H1 (cell line): ENCODE data around the gene TBRG4. TPM values are rescaled to one million over a fixed set of nuclear protein-coding genes. Genes with fewer than 3 reads are reported as not detected.

Experiments
- CTCF ChIA-PET: fragments of 300-600 bp; sonication (Branson Sonifier 250); formaldehyde crosslinking; loops from one replicate; lab custom pipeline; 2021; ENCODE audit not compliant: partially characterized antibody; lab: Charles Lee
- POLR2A ChIA-PET: fragments of 300-600 bp; sonication (Branson Sonifier 250); formaldehyde crosslinking; loops from one replicate; lab custom pipeline; 2021; ENCODE audit warnings: inconsistent platforms; ENCODE audit not compliant: partially characterized antibody; lab: Charles Lee
- DNase-seq, 2 experiments: peaks; one replicate each; pipeline versions ENCODE4 v3.0.0 to v3.0.0-alpha.2; 2010 to 2022; ENCODE audit warnings: low spot score in 2 of 2, low read depth in 1 of 2, mixed read lengths in 1 of 2
- FAIRE-seq: peaks from 2 replicates; lab custom pipeline; 2011; peaks lifted over from hg19 to GRCh38; lab: Jason Lieb, UNC
- H2AFZ ChIP-seq: 2 replicates; pipeline ENCODE4 v1.8.1; 2012; ENCODE audit warnings: low read length, inconsistent platforms
- H2AK5ac ChIP-seq: 2 replicates; pipeline ENCODE4 v1.6.1; 2013; ENCODE audit warnings: low read depth, low read length
- H2BK120ac ChIP-seq: replicated peaks from 2 replicates; pipeline ENCODE3; 2013; ENCODE audit warnings: low read depth, low read length, inconsistent platforms
- H2BK12ac ChIP-seq: 2 replicates; pipeline ENCODE4 v1.6.1; 2013; ENCODE audit warnings: low read depth, low read length
- H2BK15ac ChIP-seq: 2 replicates; pipeline ENCODE4 v1.6.1; 2013; ENCODE audit warnings: low read length
- H2BK20ac ChIP-seq: 2 replicates; pipeline ENCODE4 v1.6.1; 2013; ENCODE audit warnings: low read length
- H2BK5ac ChIP-seq: 2 replicates; pipeline ENCODE4 v1.6.1; 2013; ENCODE audit warnings: low read depth, low read length
- H3K14ac ChIP-seq: 2 replicates; pipeline ENCODE4 v1.6.1; 2013; ENCODE audit warnings: inconsistent platforms; ENCODE audit not compliant: insufficient read length
- H3K18ac ChIP-seq: 2 replicates; pipeline ENCODE4 v1.6.1; 2013; ENCODE audit warnings: low read length; ENCODE audit errors: extremely low read depth
- H3K23ac ChIP-seq: 2 replicates; pipeline ENCODE4 v1.6.1; 2013; ENCODE audit warnings: inconsistent platforms; ENCODE audit not compliant: insufficient read length
- H3K23me2 ChIP-seq: 2 replicates; pipeline ENCODE4 v1.6.1; 2013; ENCODE audit warnings: low read depth, low read length
- H3K27ac ChIP-seq: 2 replicates; pipeline ENCODE4 v1.6.1; 2011; ENCODE audit warnings: low read depth, low read length, inconsistent platforms
- H3K27me3 ChIP-seq, 4 experiments: replicated peaks in 1 of 4; 1 replicate in 1 of 4; 2 replicates in 3 of 4; pipeline versions ENCODE4 v1.6.1 to v1.8.1; 2011 to 2013; ENCODE audit warnings: low read length in 3 of 4, mild to moderate bottlenecking in 3 of 4, inconsistent platforms in 2 of 4, mixed read lengths in 2 of 4, moderate library complexity in 1 of 4; ENCODE audit not compliant: control insufficient read depth in 3 of 4, insufficient read depth in 3 of 4; ENCODE audit errors: extremely low read depth in 1 of 4
- H3K36me3 ChIP-seq, 4 experiments: 2 replicates each; pipeline versions ENCODE4 v1.6.1 to v1.8.1; 2011 to 2013; ENCODE audit warnings: mild to moderate bottlenecking in 4 of 4, low read length in 3 of 4, moderate library complexity in 2 of 4, control low read depth in 1 of 4, inconsistent platforms in 1 of 4; ENCODE audit not compliant: insufficient read depth in 4 of 4, control insufficient read depth in 2 of 4
- H3K4ac ChIP-seq: replicated peaks from 2 replicates; pipeline ENCODE3; 2013; ENCODE audit warnings: low read length, low read depth, mixed read lengths, inconsistent platforms; ENCODE audit not compliant: insufficient read length
- H3K4me1 ChIP-seq, 4 experiments: replicated peaks in 1 of 4; 1 replicate in 1 of 4; 2 replicates in 3 of 4; pipeline versions ENCODE4 v1.6.1 to v1.8.1; 2011 to 2013; ENCODE audit warnings: low read length in 3 of 4, inconsistent platforms in 2 of 4, mixed read lengths in 1 of 4; ENCODE audit not compliant: insufficient read depth in 4 of 4, control insufficient read depth in 3 of 4
- H3K4me2 ChIP-seq, 2 experiments: 2 replicates each; pipeline versions ENCODE4 v1.6.1 to v1.8.1; 2011 to 2013; ENCODE audit warnings: low read depth in 2 of 2, low read length in 2 of 2, control low read depth in 1 of 2, inconsistent platforms in 1 of 2, mild to moderate bottlenecking in 1 of 2; ENCODE audit not compliant: insufficient read depth in 1 of 2
- H3K4me3 ChIP-seq, 4 experiments: fragments of 200-600, 300-600 bp in 1 of 4; sonication (generic), shearing (Covaris generic), sonication (Bioruptor Twin) in 1 of 4; 2 replicates each; pipeline versions ENCODE4 v1.5.1 to v1.8.1; 2011 to 2016; ENCODE audit warnings: low read length in 4 of 4, low read depth in 3 of 4, control low read depth in 2 of 4, inconsistent platforms in 2 of 4, mild to moderate bottlenecking in 2 of 4, mixed read lengths in 1 of 4, moderate library complexity in 1 of 4; ENCODE audit not compliant: insufficient read depth in 2 of 4; ENCODE audit errors: extremely low read depth in 1 of 4
- H3K56ac ChIP-seq: replicated peaks from 2 replicates; pipeline ENCODE3; 2013; ENCODE audit warnings: low read depth, mild to moderate bottlenecking, mixed read lengths, low read length, inconsistent platforms; ENCODE audit not compliant: insufficient read length
- H3K79me1 ChIP-seq: 2 replicates; pipeline ENCODE4 v1.6.1; 2013; ENCODE audit warnings: low read depth, low read length, control low read depth
- H3K79me2 ChIP-seq, 2 experiments: 2 replicates each; pipeline versions ENCODE4 v1.6.1 to v1.8.1; 2012 to 2013; ENCODE audit warnings: low read length in 2 of 2, mild to moderate bottlenecking in 2 of 2, inconsistent platforms in 1 of 2; ENCODE audit not compliant: insufficient read depth in 2 of 2, control insufficient read depth in 1 of 2
- H3K9ac ChIP-seq, 4 experiments: replicated peaks in 1 of 4; 1 replicate in 1 of 4; 2 replicates in 3 of 4; pipeline versions ENCODE4 v1.6.1 to v1.8.1; 2011 to 2013; ENCODE audit warnings: low read depth in 3 of 4, low read length in 3 of 4, control low read depth in 2 of 4, mild to moderate bottlenecking in 2 of 4, moderate library complexity in 2 of 4, inconsistent platforms in 1 of 4; ENCODE audit errors: extremely low read depth in 1 of 4
- H3K9me3 ChIP-seq, 2 experiments: 2 replicates each; pipeline versions ENCODE4 v1.6.1 to v1.8.1; 2012 to 2013; ENCODE audit warnings: mild to moderate bottlenecking in 2 of 2, moderate library complexity in 2 of 2, control low read depth in 1 of 2, inconsistent platforms in 1 of 2, low read depth in 1 of 2, low read length in 1 of 2, mixed read lengths in 1 of 2; ENCODE audit not compliant: insufficient read depth in 2 of 2
- H4K20me1 ChIP-seq, 2 experiments: replicated peaks in 1 of 2; 2 replicates each; pipeline versions ENCODE3 to v1.8.1; 2011 to 2013; ENCODE audit warnings: inconsistent platforms in 2 of 2, low read length in 2 of 2, mild to moderate bottlenecking in 1 of 2; ENCODE audit not compliant: insufficient read depth in 2 of 2, control insufficient read depth in 1 of 2
- H4K5ac ChIP-seq: 2 replicates; pipeline ENCODE4 v1.6.1; 2013; ENCODE audit warnings: low read length, low read depth, mixed read lengths, inconsistent platforms; ENCODE audit not compliant: insufficient read length
- H4K8ac ChIP-seq: 2 replicates; pipeline ENCODE4 v1.8.0; 2013; ENCODE audit warnings: mild to moderate bottlenecking, moderate library complexity, low read length, inconsistent platforms; ENCODE audit not compliant: insufficient read depth; ENCODE audit errors: extremely low read depth
- H4K91ac ChIP-seq: replicated peaks from 2 replicates; pipeline ENCODE3; 2013; ENCODE audit warnings: low read length, mixed read lengths, inconsistent platforms; ENCODE audit not compliant: insufficient read length
- NANOG ChIP-seq: IDR thresholded peaks from 2 replicates; pipeline ENCODE4 v1.6.1; 2011; ENCODE audit warnings: low read length, low read depth, mild to moderate bottlenecking, inconsistent platforms; ENCODE audit not compliant: insufficient read depth, poor library complexity, severe bottlenecking
- RAD21 ChIP-seq, 2 experiments: IDR thresholded peaks in 1 of 2; conservative IDR thresholded peaks in 1 of 2; 2 replicates each; pipeline ENCODE4 v1.6.1; 2011; ENCODE audit warnings: low read depth in 2 of 2, low read length in 2 of 2, improper control_type of control experiment in 1 of 2, inconsistent platforms in 1 of 2, mild to moderate bottlenecking in 1 of 2, moderate library complexity in 1 of 2
- WGBS, 2 experiments: shearing (Covaris generic) in 1 of 2; methylation state at CpG; one replicate each; pipeline versions ENCODE4 v1.1.6 to v1.1.7; 2013 to 2015; ENCODE audit warnings: low lambda C conversion rate in 2 of 2, mixed read lengths in 2 of 2, inconsistent platforms in 1 of 2, low coverage in 1 of 2, missing lambda C conversion rate in 1 of 2; ENCODE audit not compliant: insufficient replicate concordance in 2 of 2, insufficient coverage in 1 of 2, insufficient read length in 1 of 2; ENCODE audit errors: extremely low coverage in 1 of 2, missing lambda C conversion rate in 1 of 2; 5-methylcytosine and 5-hydroxymethylcytosine counted together
- polyA plus RNA-seq, 7 experiments: library from polyadenylated mRNA; depleted of rRNA in 3 of 7; stranded (reverse) in 5 of 7; unstranded in 2 of 7; fragments of >200 nt in 5 of 7; fragments of 200-250 nt in 2 of 7; gene quantifications; 1 replicate in 5 of 7; 2 replicates in 1 of 7; 4 replicates in 1 of 7; pipeline versions ENCODE4 v1.2.1 to v1.2.3, GENCODE V29; 2011 to 2013; ENCODE audit warnings: missing spikeins in 2 of 7, mixed read lengths in 2 of 7
- total RNA-seq: library from RNA; stranded (reverse); fragmentation: NEBNext Ultra II Directional; extraction: Animal tissue kit (Norgen Biotek cat#: 25700); gene quantifications from 2 replicates; pipeline ENCODE4 v1.2.1, GENCODE V29; 2021
- TF ChIP-seq, protein P1 (sequence below), 3 experiments: IDR thresholded peaks; 1 replicate in 2 of 3; 2 replicates in 1 of 3; pipeline versions ENCODE4 v1.5.1 to v1.6.1; 2011; ENCODE audit warnings: low read length in 3 of 3, mild to moderate bottlenecking in 3 of 3, inconsistent platforms in 2 of 3, low read depth in 1 of 3, moderate library complexity in 1 of 3; ENCODE audit not compliant: insufficient read depth in 1 of 3; ENCODE audit errors: control extremely low read depth in 1 of 3

TBRG4 gene
- total and polyA plus RNA-seq, 2 of the 8 experiments (the other 6 are each of a cell fraction or from before 2014, with no cell fraction given) = 110 to 137 TPM

DNA sequence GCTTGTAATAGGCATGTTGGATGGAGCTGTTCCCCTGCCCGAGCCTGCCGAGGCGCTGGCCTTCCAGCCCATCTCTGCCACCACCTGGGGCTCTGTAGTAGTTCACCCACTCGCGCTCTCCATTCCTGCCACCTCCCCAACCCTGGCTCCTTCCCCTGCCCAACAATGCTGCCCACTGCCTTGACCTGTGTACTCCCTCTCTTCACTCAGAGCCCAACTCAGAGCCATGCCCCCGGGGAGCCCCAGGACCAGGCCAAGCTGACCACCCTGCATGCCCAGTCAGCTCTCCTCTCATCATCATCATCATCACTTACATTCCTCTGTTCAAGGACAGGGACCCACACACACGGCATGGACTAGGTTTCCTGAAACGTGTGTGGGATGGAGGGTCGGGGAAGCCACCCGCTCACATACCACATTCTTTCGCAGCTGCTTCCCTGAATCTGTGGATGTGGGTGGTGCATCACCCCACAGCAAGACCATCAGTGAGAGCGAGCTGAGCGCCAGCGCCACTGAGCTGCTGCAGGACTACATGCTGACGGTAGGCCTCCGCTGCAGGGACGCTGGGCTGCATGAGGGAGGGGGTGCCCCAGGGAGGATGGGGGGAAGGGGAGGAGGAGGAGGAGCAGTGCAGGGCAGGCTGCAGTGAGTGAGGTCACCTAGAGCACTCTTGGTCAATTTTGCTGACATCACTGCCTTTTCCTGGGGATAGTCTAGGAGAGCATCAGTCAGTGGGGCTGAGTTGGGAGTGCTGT lies 38.3 kb downstream of the TBRG4 start:
- H3K14ac ChIP-seq = no peak overlapping the region
- peaks cover 2 to 7% of the 10 kb centered on the region in 2 experiments for H4K20me1 ChIP-seq
- CTCF ChIA-PET = interaction anchor here (0.9 to 6.3 kb wide), 13 partner anchors 9 to 108 kb away, joined by 3 to 40 read pairs (median 3); no protein-coding TSS in a partner anchor
- no peak overlapping the region for H2BK12ac ChIP-seq
- H3K79me2 ChIP-seq = no peaks in the 10 kb centered on the region
- 85% methylated on average over 17 of the region's 17 CpGs; no CpG with 5 or more reads in 1 of the 2 experiments for WGBS, 2 experiments
- no peak overlapping the region for H3K23ac ChIP-seq
- TF ChIP-seq NANOG (no peak), RAD21 (IDR thresholded peaks at IDR 0.05 in 1 of 2, conservative IDR thresholded peaks at IDR 0.05 in 1 of 2; ENCODE audit: low read depth in 2 of 2, low read length in 2 of 2) (peak; percentile 25 to 38; a peak in 3 of 4 replicates)
- TF ChIP-seq, protein P1, sequence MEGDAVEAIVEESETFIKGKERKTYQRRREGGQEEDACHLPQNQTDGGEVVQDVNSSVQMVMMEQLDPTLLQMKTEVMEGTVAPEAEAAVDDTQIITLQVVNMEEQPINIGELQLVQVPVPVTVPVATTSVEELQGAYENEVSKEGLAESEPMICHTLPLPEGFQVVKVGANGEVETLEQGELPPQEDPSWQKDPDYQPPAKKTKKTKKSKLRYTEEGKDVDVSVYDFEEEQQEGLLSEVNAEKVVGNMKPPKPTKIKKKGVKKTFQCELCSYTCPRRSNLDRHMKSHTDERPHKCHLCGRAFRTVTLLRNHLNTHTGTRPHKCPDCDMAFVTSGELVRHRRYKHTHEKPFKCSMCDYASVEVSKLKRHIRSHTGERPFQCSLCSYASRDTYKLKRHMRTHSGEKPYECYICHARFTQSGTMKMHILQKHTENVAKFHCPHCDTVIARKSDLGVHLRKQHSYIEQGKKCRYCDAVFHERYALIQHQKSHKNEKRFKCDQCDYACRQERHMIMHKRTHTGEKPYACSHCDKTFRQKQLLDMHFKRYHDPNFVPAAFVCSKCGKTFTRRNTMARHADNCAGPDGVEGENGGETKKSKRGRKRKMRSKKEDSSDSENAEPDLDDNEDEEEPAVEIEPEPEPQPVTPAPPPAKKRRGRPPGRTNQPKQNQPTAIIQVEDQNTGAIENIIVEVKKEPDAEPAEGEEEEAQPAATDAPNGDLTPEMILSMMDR (IDR thresholded peaks at IDR 0.05; ENCODE audit: control extremely low read depth in 1 of 3, insufficient read depth in 1 of 3, low read depth in 1 of 3, low read length in 3 of 3) = peak in 1 of 3 experiments; percentile 13; a peak in 1 of 4 replicates
- no peak overlapping the region for H2BK20ac ChIP-seq
- H3K18ac ChIP-seq = no peak overlapping the region
- no peak overlapping the region for H3K4me3 ChIP-seq
- DNase-seq = no peak
- H4K5ac ChIP-seq = no peak overlapping the region
- peaks cover 0 to 10% (median 4%) of the 10 kb centered on the region in 4 experiments; a peak in 6 of 8 replicates for H3K36me3 ChIP-seq
- no peaks in the 10 kb centered on the region; the same call in 1 of the 2 replicates for H3K23me2 ChIP-seq
- H3K9me3 ChIP-seq = no peaks in the 10 kb centered on the region
- no peak overlapping the region; the same call in 1 of the 2 replicates for H2BK5ac ChIP-seq
- no peak for FAIRE-seq
- H2BK15ac ChIP-seq = no peak overlapping the region
- H3K27ac ChIP-seq = no peak overlapping the region
- H3K4me2 ChIP-seq = no peak overlapping the region
- H3K4ac ChIP-seq = no peak overlapping the region
- no peaks in the 10 kb centered on the region for H3K27me3 ChIP-seq
- peaks cover 2% of the 10 kb centered on the region; the same call in 1 of the 2 replicates for H3K79me1 ChIP-seq
- H3K4me1 ChIP-seq = no peaks in the 10 kb centered on the region; a peak in 1 of 7 replicates
- H3K56ac ChIP-seq = no peak overlapping the region
- H3K9ac ChIP-seq = no peak overlapping the region
- no peak overlapping the region for H4K8ac ChIP-seq
- H4K91ac ChIP-seq = peak overlapping the region; percentile 5
- no peak overlapping the region for H2BK120ac ChIP-seq
- H2AFZ ChIP-seq = no peak overlapping the region
- H2AK5ac ChIP-seq = no peak overlapping the region
- POLR2A ChIA-PET = interaction anchor here (0.7 to 1.9 kb wide), 2 partner anchors 32 to 39 kb away, joined by 3 to 4 read pairs; partner anchors contain the start of gene TBRG4
